Chondrocyte (in vitro differentiated cells): ENCODE measurements around the gene PCDH19. TPM values are rescaled to one million over a fixed set of nuclear protein-coding genes. Genes with fewer than 3 reads are reported as not detected.

ENCODE experiments used
- DNase-seq: peaks from one replicate; pipeline ENCODE4 v3.0.0; 2021; ENCODE audit warnings: mixed read lengths, low spot score
- H3K27ac Mint-ChIP-seq: one replicate; pipeline ENCODE4 v1.8.0; 2021; ENCODE audit warnings: mild to moderate bottlenecking, moderate library complexity, mixed read lengths; ENCODE audit not compliant: unreplicated experiment
- H3K27me3 Mint-ChIP-seq: 2 replicates; pipeline ENCODE4 v1.8.0; 2021; ENCODE audit warnings: low read depth, mixed read lengths
- H3K36me3 Mint-ChIP-seq: 2 replicates; pipeline ENCODE4 v1.8.0; 2021; ENCODE audit warnings: low read depth, mixed read lengths
- H3K4me1 Mint-ChIP-seq: 2 replicates; pipeline ENCODE4 v1.8.0; 2021; ENCODE audit warnings: low read depth, mild to moderate bottlenecking, mixed read lengths
- H3K4me3 Mint-ChIP-seq: one replicate; pipeline ENCODE4 v1.8.0; 2021; ENCODE audit warnings: mild to moderate bottlenecking, moderate library complexity, mixed read lengths; ENCODE audit not compliant: unreplicated experiment
- H3K9me3 Mint-ChIP-seq: 2 replicates; pipeline ENCODE4 v1.8.0; 2021; ENCODE audit warnings: low read depth, mixed read lengths
- CTCF ChIP-seq: fragments of 200-600 bp; sonication (generic); IDR thresholded peaks from 2 replicates; pipeline ENCODE4 v1.5.0; 2021; ENCODE audit warnings: antibody characterized with exemption, mild to moderate bottlenecking, moderate library complexity
- total RNA-seq: library from RNA; stranded (reverse); gene quantifications from 3 replicates; pipeline ENCODE4 v1.2.1, GENCODE V29; 2021

Gene PCDH19
- total RNA-seq, 1 donor from 2014 or later = 5.0 TPM

GRCh38 chrX:100381619-100382018 is 28.5 kb downstream of the PCDH19 start:
- Mint-ChIP-seq H3K27ac (no peak overlapping the region), H3K4me1 (peaks cover 13% of the 10 kb centered on the region), H3K4me3 (no peak overlapping the region), H3K9me3 (no peaks in the 10 kb centered on the region), H3K36me3 (no peaks in the 10 kb centered on the region), H3K27me3 (no peaks in the 10 kb centered on the region)
- DNase-seq = no peak
- no peak for TF ChIP-seq CTCF

GRCh38 chrX:100379388-100379986 is 30.6 kb downstream of the PCDH19 start:
- Mint-ChIP-seq H3K27ac (no peak overlapping the region), H3K4me3 (no peak overlapping the region), H3K27me3 (no peaks in the 10 kb centered on the region), H3K9me3 (no peaks in the 10 kb centered on the region), H3K4me1 (peaks cover 13% of the 10 kb centered on the region), H3K36me3 (no peaks in the 10 kb centered on the region)
- TF ChIP-seq CTCF = peak; percentile 84
- no peak for DNase-seq

GRCh38 chrX:100377826-100378225 is 32.2 kb downstream of the PCDH19 start:
- no peak for TF ChIP-seq CTCF
- no peak overlapping the region for H3K27ac Mint-ChIP-seq
- H3K4me3 Mint-ChIP-seq = no peak overlapping the region
- no peaks in the 10 kb centered on the region for H3K36me3 Mint-ChIP-seq
- DNase-seq = no peak
- peaks cover 13% of the 10 kb centered on the region for H3K4me1 Mint-ChIP-seq
- no peaks in the 10 kb centered on the region for H3K27me3 Mint-ChIP-seq
- no peaks in the 10 kb centered on the region for H3K9me3 Mint-ChIP-seq

GRCh38 chrX:100376576-100376975 is 33.5 kb downstream of the PCDH19 start:
- DNase-seq = no peak
- no peak for TF ChIP-seq CTCF
- no peaks in the 10 kb centered on the region for H3K27me3 Mint-ChIP-seq
- no peak overlapping the region for H3K27ac Mint-ChIP-seq
- H3K4me1 Mint-ChIP-seq = peaks cover 13% of the 10 kb centered on the region
- H3K4me3 Mint-ChIP-seq = no peak overlapping the region
- no peaks in the 10 kb centered on the region for H3K9me3 Mint-ChIP-seq
- no peaks in the 10 kb centered on the region for H3K36me3 Mint-ChIP-seq

- H3K36me3 Mint-ChIP-seq = no peaks in the 10 kb centered on the region
- TF ChIP-seq CTCF = no peak
- H3K4me1 Mint-ChIP-seq = peaks cover 4% of the 10 kb centered on the region
- no peaks in the 10 kb centered on the region for H3K27me3 Mint-ChIP-seq
- no peak overlapping the region for H3K4me3 Mint-ChIP-seq
- no peak for DNase-seq
- no peaks in the 10 kb centered on the region for H3K9me3 Mint-ChIP-seq
- no peak overlapping the region for H3K27ac Mint-ChIP-seq
These were observed 36.4 kb downstream of the PCDH19 start for GRCh38 chrX:100373673-100374072.
